ENCODE data around the gene PRDM16.

DNA sequence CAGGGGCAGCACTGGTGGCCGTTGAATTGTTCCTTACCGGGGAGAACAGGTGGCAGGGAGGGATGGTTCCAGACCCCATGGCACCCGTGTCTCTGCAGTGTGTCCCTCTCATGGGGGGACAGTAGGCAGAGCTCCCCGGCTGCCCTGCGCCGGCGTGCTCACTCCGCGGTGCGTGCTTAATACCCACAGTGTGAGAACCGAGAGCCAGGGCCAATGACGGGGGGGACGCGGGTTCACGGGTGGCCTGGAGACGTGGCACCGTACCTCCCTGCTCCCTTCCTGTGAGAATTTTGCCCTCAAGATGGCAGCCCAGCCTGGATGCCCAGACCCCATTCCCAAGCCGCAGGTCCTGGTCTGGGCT lies 47.1 kb downstream of the PRDM16 start:
- TF ChIP-seq POLR2A (IDR thresholded peaks at IDR 0.05; ENCODE audit: low read length), result no peak
- TF ChIP-seq GATA1 (IDR thresholded peaks at IDR 0.05; ENCODE audit: low read depth, low read length), result no peak

Data from erythroblast (primary cell).